ENCODE data around the gene SCGB1C1.
"Not testable (repeated sequence)": the region's sequence is repeated elsewhere in the genome, so short reads cannot be mapped to it uniquely, and the experiment has no call there.

SCGB1C1 gene

DNA sequence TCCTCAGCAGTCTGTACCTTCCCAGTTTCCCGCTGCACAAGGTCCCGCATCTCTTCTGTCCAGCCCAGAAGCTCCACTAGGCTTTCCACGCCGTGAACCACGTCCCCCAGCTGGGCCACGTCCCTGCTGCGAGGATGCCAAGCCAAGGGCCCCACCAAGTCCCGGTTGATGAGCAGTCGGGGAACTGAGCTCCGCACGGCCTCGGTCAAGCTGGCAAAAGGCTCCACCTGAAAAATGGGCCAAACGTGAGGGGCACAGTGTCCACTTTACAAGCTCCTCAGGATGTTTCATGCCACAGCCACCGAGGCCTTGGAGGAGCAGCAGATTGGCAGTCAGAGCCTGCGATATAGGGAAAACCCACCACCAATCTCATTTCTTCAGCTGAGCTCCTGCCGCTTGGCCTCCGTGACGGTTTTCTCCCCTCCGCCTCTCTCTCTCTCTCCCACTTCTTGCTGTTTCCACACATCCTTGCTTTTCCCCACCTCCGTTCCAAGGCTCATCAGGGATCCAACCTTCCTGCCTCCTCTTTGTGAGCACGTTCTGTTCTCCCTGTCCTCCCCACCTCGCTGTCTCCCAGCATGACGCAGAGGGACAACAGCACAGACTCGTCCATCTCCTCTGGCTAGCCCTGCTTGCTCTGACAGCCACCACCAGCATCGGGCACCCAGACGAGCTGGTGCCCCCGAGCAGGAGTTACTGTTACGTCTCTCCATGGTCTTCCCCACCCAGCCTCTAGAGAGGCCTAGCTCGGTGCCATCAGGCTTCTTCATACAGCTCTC lies 26.1 kb downstream of the SCGB1C1 start:
- DNase-seq (ENCODE audit: low spot score): no peak

DNA sequence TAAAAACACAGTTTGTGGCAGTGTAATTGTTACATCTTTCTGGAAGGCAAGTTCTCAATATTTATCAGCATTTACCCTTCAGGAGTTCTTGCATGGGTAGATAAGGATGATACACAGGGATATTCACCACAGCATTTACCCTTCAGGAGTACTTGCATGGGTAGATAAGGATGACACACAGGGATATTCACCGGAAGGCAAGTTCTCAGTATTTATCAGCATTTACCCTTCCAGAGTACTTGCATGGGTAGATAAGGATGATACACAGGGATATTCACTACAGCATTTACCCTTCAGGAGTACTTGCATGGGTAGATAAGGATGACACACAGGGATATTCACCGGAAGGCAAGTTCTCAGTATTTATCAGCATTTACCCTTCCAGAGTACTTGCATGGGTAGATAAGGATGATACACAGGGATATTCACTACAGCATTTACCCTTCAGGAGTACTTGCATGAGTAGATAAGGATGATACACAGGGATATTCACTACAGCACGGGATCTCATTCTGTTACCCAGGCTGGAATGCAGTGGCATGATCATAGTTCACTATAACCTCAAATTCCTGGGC lies 27.9 kb downstream of the SCGB1C1 start:
- peak; percentile 76 for DNase-seq (ENCODE audit: low spot score)

GRCh38 chr11:221539-221938 lies 28.7 kb downstream of the SCGB1C1 start:
- DNase-seq (ENCODE audit: low spot score): no peak

GRCh38 chr11:221998-222789 lies 29.3 kb downstream of the SCGB1C1 start:
- DNase-seq (ENCODE audit: low spot score): no peak

DNA sequence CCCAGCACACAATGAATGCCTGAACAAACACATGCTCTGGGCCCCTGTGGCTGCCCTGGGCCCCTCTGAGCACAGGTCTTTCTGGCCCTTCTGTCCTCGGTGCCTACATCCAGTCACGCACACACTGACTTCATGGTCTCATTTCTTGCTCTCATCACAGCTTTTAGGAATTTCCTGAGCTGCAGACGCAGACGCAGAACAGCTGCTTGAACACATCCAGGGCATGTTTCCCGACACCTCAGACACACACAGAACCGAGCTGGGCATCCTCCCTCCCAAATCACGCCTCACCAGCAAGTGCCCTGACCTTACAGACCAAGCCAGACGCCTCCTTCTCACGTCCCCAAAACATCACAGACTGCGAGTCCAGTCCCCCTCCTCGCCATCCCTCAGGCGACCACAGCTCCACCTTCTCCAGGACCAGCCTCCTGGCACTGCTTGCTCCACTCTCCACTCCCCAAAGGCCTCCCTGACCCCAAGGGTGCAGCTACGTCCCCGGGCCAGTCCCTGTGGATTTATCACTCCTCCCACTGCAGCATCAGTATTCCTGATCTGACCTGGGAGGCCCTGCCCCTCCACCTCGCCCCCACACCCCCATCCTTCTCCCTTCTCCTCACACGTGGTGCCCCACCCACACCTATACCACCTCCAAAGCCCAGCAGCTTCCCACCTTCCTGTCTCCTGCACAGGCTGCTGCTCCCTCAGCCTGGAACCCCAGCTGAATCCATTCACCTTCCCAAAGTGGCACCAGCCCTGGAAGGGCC lies 30.3 kb downstream of the SCGB1C1 start:
- DNase-seq (ENCODE audit: low spot score): no peak

- DNase-seq (ENCODE audit: low spot score): no peak
Measured at GRCh38 chr11:223884-224283, 31.0 kb downstream of the SCGB1C1 start.

DNA sequence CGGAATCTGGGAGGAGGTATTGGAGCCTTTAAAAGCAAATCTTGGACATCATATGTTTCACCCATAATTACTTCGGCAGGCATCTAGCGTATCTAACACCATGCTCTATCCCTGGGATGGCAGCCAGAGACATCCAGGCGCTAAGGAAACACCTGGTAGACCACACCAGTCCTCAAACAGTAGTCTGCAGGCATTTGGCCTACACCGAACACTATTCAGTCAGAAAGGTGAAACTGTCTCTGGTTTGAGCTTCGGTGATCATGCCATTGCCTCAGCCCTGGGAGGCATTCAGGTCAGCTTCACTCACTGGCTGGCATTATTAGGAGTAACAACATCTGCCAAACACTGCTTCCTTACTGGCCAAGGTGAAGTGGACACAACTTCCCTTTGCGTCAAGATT lies 31.5 kb downstream of the SCGB1C1 start:
- DNase-seq (ENCODE audit: low spot score): no peak

DNA sequence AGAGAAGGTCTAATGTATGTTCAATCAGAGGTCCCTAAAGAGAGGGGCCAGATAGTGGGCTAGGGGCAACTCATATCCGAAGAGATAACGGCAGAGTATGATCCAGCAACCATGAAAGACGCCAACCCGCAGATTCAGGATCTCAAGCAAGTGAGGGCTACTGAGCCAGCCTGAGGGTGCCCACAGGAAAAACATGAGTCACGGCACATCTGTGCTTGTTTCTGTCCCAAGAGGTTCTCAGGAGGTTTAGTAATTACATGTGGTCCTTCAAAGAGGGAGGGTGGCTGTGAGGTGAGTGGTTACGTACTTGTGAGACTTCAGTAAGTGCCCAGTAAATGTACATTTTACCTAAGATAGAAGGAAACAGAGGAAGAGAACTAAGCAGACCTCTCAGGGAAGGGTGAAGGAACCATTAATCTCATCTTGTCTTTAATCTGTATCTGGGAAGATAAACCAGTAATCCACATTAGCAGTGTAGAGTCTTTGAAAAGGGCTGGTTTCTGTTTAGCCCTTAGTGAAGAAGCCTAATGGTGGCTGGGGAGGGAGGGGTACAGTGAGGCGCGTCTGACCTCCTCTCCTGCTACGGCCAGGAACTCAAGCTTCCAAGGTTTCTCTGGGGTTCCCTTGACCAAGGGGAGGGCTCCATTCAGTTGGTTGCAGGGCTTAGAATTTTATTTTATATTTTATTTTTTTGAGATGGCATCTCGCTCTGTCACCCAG lies 33.0 kb downstream of the SCGB1C1 start:
- no peak for DNase-seq (ENCODE audit: low spot score)

- DNase-seq (ENCODE audit: low spot score): no peak
Measured at GRCh38 chr11:227824-228379, 35.0 kb downstream of the SCGB1C1 start.

GRCh38 chr11:230431-230830 lies 37.6 kb downstream of the SCGB1C1 start:
- no peak for DNase-seq (ENCODE audit: low spot score)

- no peak for DNase-seq (ENCODE audit: low spot score)
Measured at GRCh38 chr11:232783-233565, 40.1 kb downstream of the SCGB1C1 start.

- DNase-seq (ENCODE audit: low spot score): no peak
Measured at GRCh38 chr11:235180-235579, 42.3 kb downstream of the SCGB1C1 start.

GRCh38 chr11:235609-235996 lies 42.7 kb downstream of the SCGB1C1 start:
- no peak for DNase-seq (ENCODE audit: low spot score)

- peak; percentile 88 for DNase-seq (ENCODE audit: low spot score)
Measured at GRCh38 chr11:235997-236773, 43.3 kb downstream of the SCGB1C1 start, which contains the start of gene SIRT3. Gene SIRT3, minus strand, starts transcription at chr11:236342. Its CDS starts 14 bp downstream, at chr11:236328.

- DNase-seq (ENCODE audit: low spot score): peak; percentile 87
Measured at GRCh38 chr11:236774-237767, 44.2 kb downstream of the SCGB1C1 start, which contains the start of gene PSMD13. Gene PSMD13, plus strand, starts transcription at chr11:236976. Its CDS starts 74 bp downstream, at chr11:237050.

- not testable (repeated sequence) for DNase-seq (ENCODE audit: low spot score)
Measured at GRCh38 chr11:238346-238745, 45.5 kb downstream of the SCGB1C1 start.

DNA sequence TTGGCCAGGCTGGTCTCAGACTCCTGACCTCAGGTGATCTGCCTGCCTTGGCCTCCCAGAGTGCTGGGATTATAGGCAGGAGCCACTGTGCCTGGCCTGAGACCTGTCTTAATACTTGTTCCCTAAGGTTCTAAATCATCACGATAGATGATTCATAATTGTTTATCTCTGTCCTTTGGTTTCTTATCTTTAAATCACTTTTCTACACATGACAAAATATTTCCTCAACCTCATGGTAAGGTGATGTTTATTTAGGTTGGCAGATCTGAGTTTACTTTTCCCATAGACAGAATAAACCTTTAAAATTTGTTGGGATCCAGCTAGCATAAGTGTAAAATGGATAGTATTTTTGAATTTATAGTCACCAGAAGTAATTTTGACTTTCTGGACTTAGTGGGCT lies 47.4 kb downstream of the SCGB1C1 start:
- DNase-seq (ENCODE audit: low spot score): no peak

- DNase-seq (ENCODE audit: low spot score): no peak
Measured at GRCh38 chr11:241634-242033, 48.8 kb downstream of the SCGB1C1 start.

Measured in hematopoietic multipotent progenitor cell treated with erythropoietin and hydrocortisone succinate and interleukin-3 and kit ligand, for 15 days (in vitro differentiated cells).